Liver (tissue), 9 donors: ENCODE measurements around the gene CDKN1B. TPM values are rescaled to one million over a fixed set of nuclear protein-coding genes. Genes with fewer than 3 reads are reported as not detected.

Experiments
- DNase-seq: peaks from one replicate; pipeline ENCODE4 v3.0.0-alpha.2; 2017; ENCODE audit warnings: low spot score
- H3K27ac ChIP-seq, 2 donors: one replicate each; pipeline ENCODE4 v1.7.0; 2013; ENCODE audit warnings: inconsistent platforms in 2 of 2, low read length in 2 of 2, control low read depth in 1 of 2, low read depth in 1 of 2, mild to moderate bottlenecking in 1 of 2
- H3K27me3 ChIP-seq, 4 donors: one replicate each; pipeline versions ENCODE4 v1.6.1 to v1.7.0; 2013; ENCODE audit warnings: low read length in 3 of 4, inconsistent platforms in 1 of 4, mild to moderate bottlenecking in 1 of 4, moderate library complexity in 1 of 4; ENCODE audit not compliant: control insufficient read depth in 4 of 4, insufficient read depth in 4 of 4
- H3K36me3 ChIP-seq, 4 donors: one replicate each; pipeline versions ENCODE4 v1.6.1 to v1.7.0; 2013; ENCODE audit warnings: low read length in 3 of 4, mild to moderate bottlenecking in 3 of 4, low read depth in 1 of 4, moderate library complexity in 1 of 4; ENCODE audit not compliant: control insufficient read depth in 4 of 4, insufficient read depth in 3 of 4
- H3K4me1 ChIP-seq, 4 donors: one replicate each; pipeline versions ENCODE4 v1.6.1 to v1.7.0; 2013; ENCODE audit warnings: low read length in 3 of 4, mild to moderate bottlenecking in 3 of 4, moderate library complexity in 1 of 4; ENCODE audit not compliant: control insufficient read depth in 4 of 4, insufficient read depth in 4 of 4
- H3K4me3 ChIP-seq, 3 donors: one replicate each; pipeline versions ENCODE4 v1.6.1 to v1.7.0; 2013; ENCODE audit warnings: low read length in 3 of 3, control low read depth in 1 of 3, low read depth in 1 of 3, mild to moderate bottlenecking in 1 of 3
- H3K9ac ChIP-seq, 2 donors: one replicate each; pipeline ENCODE4 v1.7.0; 2013; ENCODE audit warnings: low read length in 2 of 2, mild to moderate bottlenecking in 2 of 2, moderate library complexity in 2 of 2, control low read depth in 1 of 2, low read depth in 1 of 2
- H3K9me3 ChIP-seq, 4 donors: one replicate each; pipeline versions ENCODE4 v1.6.1 to v1.7.0; 2013; ENCODE audit warnings: low read length in 3 of 4; ENCODE audit not compliant: control insufficient read depth in 4 of 4
- CTCF ChIP-seq: fragments of 150-350 bp; IDR thresholded peaks from 2 replicates; pipeline ENCODE4 v1.5.1; 2017; ENCODE audit warnings: improper control_type of control experiment, low read depth, low read length; ENCODE audit not compliant: missing input control
- EGR1 ChIP-seq, 2 donors: IDR thresholded peaks; 2 replicates each; pipeline ENCODE4 v1.6.1; 2016 to 2018; ENCODE audit warnings: antibody characterized with exemption in 2 of 2, low read depth in 2 of 2
- FOXA1 ChIP-seq: IDR thresholded peaks from 2 replicates; pipeline ENCODE4 v1.6.1; 2016; ENCODE audit warnings: antibody characterized with exemption
- FOXA2 ChIP-seq: IDR thresholded peaks from 2 replicates; pipeline ENCODE4 v1.6.1; 2016; ENCODE audit warnings: antibody characterized with exemption
- HNF4A ChIP-seq, 2 donors: conservative IDR thresholded peaks; 2 replicates each; pipeline ENCODE4 v1.6.1; 2016; ENCODE audit warnings: antibody characterized with exemption in 2 of 2, mild to moderate bottlenecking in 2 of 2
- HNF4G ChIP-seq: IDR thresholded peaks from 2 replicates; pipeline ENCODE4 v1.6.1; 2016; ENCODE audit warnings: antibody characterized with exemption
- JUND ChIP-seq, 2 donors: IDR thresholded peaks; 2 replicates each; pipeline ENCODE4 v1.6.1; 2016; ENCODE audit warnings: antibody characterized with exemption in 2 of 2
- NR2F2 ChIP-seq: IDR thresholded peaks from 2 replicates; pipeline ENCODE4 v1.6.1; 2016; ENCODE audit warnings: antibody characterized with exemption
- RAD21 ChIP-seq, 2 donors: IDR thresholded peaks; 2 replicates each; pipeline ENCODE4 v1.6.1; 2016; ENCODE audit warnings: antibody characterized with exemption in 2 of 2, mild to moderate bottlenecking in 2 of 2
- RXRA ChIP-seq, 2 donors: IDR thresholded peaks; 2 replicates each; pipeline ENCODE4 v1.6.1; 2017 to 2018; ENCODE audit warnings: antibody characterized with exemption in 2 of 2, mild to moderate bottlenecking in 1 of 2
- SP1 ChIP-seq: IDR thresholded peaks from 2 replicates; pipeline ENCODE4 v1.6.1; 2018; ENCODE audit warnings: antibody characterized with exemption, mild to moderate bottlenecking
- TAF1 ChIP-seq: conservative IDR thresholded peaks from 2 replicates; pipeline ENCODE4 v1.6.1; 2016; ENCODE audit warnings: antibody characterized with exemption, mild to moderate bottlenecking
- YY1 ChIP-seq: IDR thresholded peaks from 2 replicates; pipeline ENCODE4 v1.6.1; 2016; ENCODE audit warnings: antibody characterized with exemption, mild to moderate bottlenecking
- ZBTB33 ChIP-seq: IDR thresholded peaks from 2 replicates; pipeline ENCODE4 v1.6.1; 2016; ENCODE audit warnings: antibody characterized with exemption
- WGBS: extraction: QIAGEN DNeasy Blood & Tissue Kit; methylation state at CpG from one replicate; pipeline ENCODE4 v1.1.7; 2013; 5-methylcytosine and 5-hydroxymethylcytosine counted together
- polyA plus RNA-seq, 2 donors: library from polyadenylated mRNA; stranded (reverse) in 1 of 2; unstranded in 1 of 2; fragments of 200-250 nt in 1 of 2; fragments of >200 nt in 1 of 2; fragmentation: Nextera tagmentation in 1 of 2; extraction: Ambion mirVana in 1 of 2; gene quantifications; one replicate each; pipeline versions ENCODE4 v1.2.1 to v1.2.3, GENCODE V29; 2013 to 2015
- total RNA-seq, 2 donors: library from RNA; depleted of rRNA; stranded (reverse); fragments of >200 nt; gene quantifications; one replicate each; pipeline ENCODE4 v1.2.3, GENCODE V29; 2014
- TF ChIP-seq, protein P1 (sequence below): IDR thresholded peaks from 2 replicates; pipeline ENCODE4 v1.6.1; 2016; ENCODE audit warnings: antibody characterized with exemption
- TF ChIP-seq, protein P2 (sequence below): IDR thresholded peaks from 2 replicates; pipeline ENCODE4 v1.6.1; 2016; ENCODE audit warnings: antibody characterized with exemption
- donor health status: healthy.
- donor health status: healthy.
- donor health status: healthy.
- donor health status: healthy.
- donor health status: healthy.

The CDKN1B gene
- total and polyA plus RNA-seq, 4 donors: 7.8 to 67.5 (median 22.5) TPM

DNA sequence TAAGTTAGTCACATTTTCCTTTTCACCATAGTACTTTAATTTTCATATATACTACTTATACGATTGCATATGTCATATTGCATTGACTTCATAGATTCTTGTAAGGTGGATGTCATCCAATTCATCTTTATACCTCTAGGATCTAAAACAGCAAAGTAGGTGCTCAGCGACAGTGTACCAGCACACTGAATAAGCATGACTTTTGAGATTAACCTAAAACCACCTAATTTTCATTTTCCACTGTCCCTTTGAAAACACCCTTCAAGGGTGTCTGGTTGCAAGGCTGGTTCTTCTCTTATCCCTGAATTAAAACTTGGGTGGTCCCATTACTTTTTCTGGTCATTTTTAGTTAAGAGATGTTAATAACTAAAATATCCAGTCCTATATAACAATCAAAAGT lies 25.6 kb upstream of the CDKN1B start:
- Histone ChIP-seq H3K4me3 (no peak overlapping the region), H3K27me3 (no peaks in the 10 kb centered on the region), H3K4me1 (peaks cover 0 to 5% (median 3%) of the 10 kb centered on the region in 4 donors), H3K9me3 (no peaks in the 10 kb centered on the region), H3K27ac (no peak overlapping the region), H3K9ac (no peak overlapping the region), H3K36me3 (no peaks in the 10 kb centered on the region)
- WGBS: 97% methylated on average over 2 of the region's 2 CpGs
- TF ChIP-seq JUND (IDR thresholded peaks at IDR 0.05): no peak
- TF ChIP-seq, protein P1, sequence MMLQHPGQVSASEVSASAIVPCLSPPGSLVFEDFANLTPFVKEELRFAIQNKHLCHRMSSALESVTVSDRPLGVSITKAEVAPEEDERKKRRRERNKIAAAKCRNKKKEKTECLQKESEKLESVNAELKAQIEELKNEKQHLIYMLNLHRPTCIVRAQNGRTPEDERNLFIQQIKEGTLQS: no peak
- TF ChIP-seq RAD21 (IDR thresholded peaks at IDR 0.05): no peak
- no peak for TF ChIP-seq FOXA2
- no peak for TF ChIP-seq EGR1 (IDR thresholded peaks at IDR 0.05; ENCODE audit: low read depth in 2 of 2)
- TF ChIP-seq ZBTB33: no peak
- TF ChIP-seq HNF4G: no peak
- TF ChIP-seq FOXA1: no peak
- no peak for TF ChIP-seq SP1
- TF ChIP-seq NR2F2: no peak
- TF ChIP-seq, protein P2, sequence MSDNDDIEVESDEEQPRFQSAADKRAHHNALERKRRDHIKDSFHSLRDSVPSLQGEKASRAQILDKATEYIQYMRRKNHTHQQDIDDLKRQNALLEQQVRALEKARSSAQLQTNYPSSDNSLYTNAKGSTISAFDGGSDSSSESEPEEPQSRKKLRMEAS: no peak
- no peak for DNase-seq

- Histone ChIP-seq H3K4me1 (peaks cover 0 to 5% (median 4%) of the 10 kb centered on the region in 4 donors), H3K27ac (no peak overlapping the region), H3K9me3 (no peaks in the 10 kb centered on the region), H3K36me3 (no peaks in the 10 kb centered on the region), H3K27me3 (no peaks in the 10 kb centered on the region), H3K9ac (no peak overlapping the region), H3K4me3 (no peak overlapping the region)
- 69% methylated on average over 3 of the region's 3 CpGs for WGBS
- DNase-seq: no peak
- TF ChIP-seq EGR1 (IDR thresholded peaks at IDR 0.05; ENCODE audit: low read depth in 2 of 2): no peak
- TF ChIP-seq, protein P2: no peak
- no peak for TF ChIP-seq FOXA2
- no peak for TF ChIP-seq YY1
- no peak for TF ChIP-seq SP1
These were observed 24.0 kb upstream of the CDKN1B start for GRCh38 chr12:12693111-12693671.

- H3K9me3 ChIP-seq: no peaks in the 10 kb centered on the region
- peak overlapping the region; percentile 68 to 85 (median 70) for H3K4me3 ChIP-seq
- H3K4me1 ChIP-seq: peaks cover 2 to 5% (median 4%) of the 10 kb centered on the region in 4 donors
- H3K36me3 ChIP-seq: no peaks in the 10 kb centered on the region
- peak overlapping the region; percentile 93 to 97 for H3K27ac ChIP-seq
- H3K27me3 ChIP-seq: no peaks in the 10 kb centered on the region
- TF ChIP-seq HNF4A (conservative IDR thresholded peaks at IDR 0.05) (no peak), RAD21 (IDR thresholded peaks at IDR 0.05) (peak in 1 of 2 donors; percentile 11), SP1 (peak; percentile 23), CTCF (no peak), TAF1 (peak; percentile 75), NR2F2 (no peak), YY1 (peak; percentile 61), EGR1 (IDR thresholded peaks at IDR 0.05; ENCODE audit: low read depth in 2 of 2) (no peak), RXRA (IDR thresholded peaks at IDR 0.05) (no peak), JUND (IDR thresholded peaks at IDR 0.05) (no peak)
- TF ChIP-seq, protein P2: no peak
- WGBS: 2% methylated on average over 29 of the region's 29 CpGs
- peak; percentile 88 for DNase-seq
- H3K9ac ChIP-seq: peak overlapping the region; percentile 83 to 97
These were observed 20.4 kb upstream of the CDKN1B start for GRCh38 chr12:12696562-12697383.
